ENCODE results near the gene ATP8A2.

GRCh38 chr13:25821776-25822175 is 450.0 kb downstream of the ATP8A2 start:
- TF ChIP-seq CTCF (IDR thresholded peaks at IDR 0.05) (no peak), REST (IDR thresholded peaks at IDR 0.05; ENCODE audit: insufficient read depth in 1 of 2, low read depth in 2 of 2, low read length in 1 of 2) (no peak), POLR2AphosphoS5 (IDR thresholded peaks at IDR 0.05; ENCODE audit: low read depth, low read length) (no peak)

All from Panc1 (cell line).